Hepatic stellate cell (primary cell): ENCODE measurements around the gene PHGDH.
"Not testable (repeated sequence)": the region's sequence is repeated elsewhere in the genome, so short reads cannot be mapped to it uniquely, and the experiment has no call there.

Source experiments
- DNase-seq: peaks from one replicate; pipeline ENCODE4 v3.0.0; 2011; ENCODE audit warnings: low spot score

Gene PHGDH

GRCh38 chr1:119711804-119712341, at the start of gene PHGDH:
PHGDH (plus strand) TSS chr1:119711934; CDS start chr1:119712023, 89 bp downstream.
- peak; percentile 94 for DNase-seq

- DNase-seq: no peak
These were observed 49.7 kb upstream of the PHGDH start for GRCh38 chr1:119662034-119662437.

GRCh38 chr1:119664067-119664466, 47.7 kb upstream of the PHGDH start:
- DNase-seq: no peak

GRCh38 chr1:119667173-119667572, 44.6 kb upstream of the PHGDH start:
- no peak for DNase-seq

GRCh38 chr1:119670898-119671297, 40.8 kb upstream of the PHGDH start:
- DNase-seq: no peak

GRCh38 chr1:119673171-119673940, 38.4 kb upstream of the PHGDH start:
- DNase-seq: peak; percentile 17

- peak; percentile 55 for DNase-seq
These were observed 37.6 kb upstream of the PHGDH start for GRCh38 chr1:119674111-119674526.

GRCh38 chr1:119674835-119675289, 36.9 kb upstream of the PHGDH start:
- DNase-seq: peak; percentile 37

GRCh38 chr1:119675349-119676345, 36.1 kb upstream of the PHGDH start:
- DNase-seq: peak; percentile 68

GRCh38 chr1:119676571-119677206, 35.0 kb upstream of the PHGDH start:
- DNase-seq: no peak

- no peak for DNase-seq
These were observed 32.5 kb upstream of the PHGDH start for GRCh38 chr1:119679223-119679622.

GRCh38 chr1:119680193-119680592, 31.5 kb upstream of the PHGDH start:
- no peak for DNase-seq

GRCh38 chr1:119680723-119681122, 31.0 kb upstream of the PHGDH start:
- DNase-seq: no peak

GRCh38 chr1:119681560-119681959, 30.2 kb upstream of the PHGDH start:
- no peak for DNase-seq

- DNase-seq: no peak
These were observed 29.6 kb upstream of the PHGDH start for GRCh38 chr1:119682141-119682540.

GRCh38 chr1:119683893-119684292, 27.8 kb upstream of the PHGDH start:
- DNase-seq: no peak

GRCh38 chr1:119686661-119687060, 25.1 kb upstream of the PHGDH start:
- no peak for DNase-seq

GRCh38 chr1:119687434-119688079, 24.2 kb upstream of the PHGDH start:
- no peak for DNase-seq

- DNase-seq: no peak
These were observed 22.9 kb upstream of the PHGDH start for GRCh38 chr1:119688810-119689209.

- DNase-seq: no peak
These were observed 22.2 kb upstream of the PHGDH start for GRCh38 chr1:119689511-119689910.

- not testable (repeated sequence) for DNase-seq
These were observed 14.9 kb upstream of the PHGDH start for GRCh38 chr1:119696863-119697262.
